Left renal cortex interstitium (tissue), 4 donors: ENCODE results near the gene R3HCC1L. TPM values are rescaled to one million over a fixed set of nuclear protein-coding genes. Genes with fewer than 3 reads are reported as not detected.
"Not testable (repeated sequence)": the region's sequence is repeated elsewhere in the genome, so short reads cannot be mapped to it uniquely, and the experiment has no call there.

Experiments used
- DNase-seq, 4 donors: peaks; one replicate each; pipeline ENCODE4 v3.0.0-alpha.2; 2013; ENCODE audit warnings: low read depth in 4 of 4, low spot score in 2 of 4, missing footprints in 1 of 4
- polyA plus RNA-seq, 4 donors: library from polyadenylated mRNA; unstranded; fragments of 120-200 nt; gene quantifications; one replicate each; pipeline ENCODE4 v1.2.1, GENCODE V29; 2013; ENCODE audit not compliant: insufficient read length in 4 of 4

Gene R3HCC1L
- polyA plus RNA-seq, 4 donors: 18.4 to 22.2 (median 20.6) TPM

DNA sequence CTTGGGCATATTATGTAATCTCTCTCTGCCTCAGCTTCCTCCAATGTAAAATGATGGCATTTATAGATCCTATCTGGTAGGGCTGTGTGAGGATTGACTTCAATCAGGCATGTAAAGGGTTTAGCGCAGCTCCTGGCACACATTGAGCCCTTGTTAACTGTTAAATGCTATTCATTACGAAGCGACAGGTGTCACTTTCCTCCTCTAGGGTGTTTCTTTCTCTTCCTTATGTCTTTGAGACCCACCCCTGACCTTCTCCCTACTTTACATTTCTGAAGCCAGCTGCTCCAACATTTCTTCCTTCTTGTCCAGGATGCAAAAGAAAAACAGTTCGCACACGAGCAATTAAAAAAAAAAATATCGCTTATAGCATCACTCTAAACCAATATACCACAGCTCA is 5.7 kb upstream of the R3HCC1L start:
- no peak for DNase-seq

DNA sequence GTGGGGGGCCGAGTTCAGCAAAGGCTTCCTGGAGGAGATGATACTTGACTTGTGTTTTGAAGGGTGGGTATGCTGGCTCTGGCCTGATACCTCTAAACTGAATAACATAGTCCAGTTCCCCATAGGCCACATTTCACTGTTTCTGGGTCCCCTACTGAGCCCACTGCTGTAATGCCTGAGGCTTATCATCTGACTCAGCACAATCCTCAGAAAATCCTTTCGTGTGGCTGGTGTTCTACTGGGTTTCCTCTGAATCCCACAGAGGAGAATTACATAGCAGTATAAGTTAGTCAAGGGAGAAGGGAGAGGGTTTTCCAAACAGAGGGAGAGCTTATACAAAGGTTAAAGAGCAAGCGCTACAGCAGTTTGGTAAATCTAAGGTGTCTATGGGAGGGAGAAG is 2.8 kb upstream of the R3HCC1L start:
- no peak for DNase-seq

DNA sequence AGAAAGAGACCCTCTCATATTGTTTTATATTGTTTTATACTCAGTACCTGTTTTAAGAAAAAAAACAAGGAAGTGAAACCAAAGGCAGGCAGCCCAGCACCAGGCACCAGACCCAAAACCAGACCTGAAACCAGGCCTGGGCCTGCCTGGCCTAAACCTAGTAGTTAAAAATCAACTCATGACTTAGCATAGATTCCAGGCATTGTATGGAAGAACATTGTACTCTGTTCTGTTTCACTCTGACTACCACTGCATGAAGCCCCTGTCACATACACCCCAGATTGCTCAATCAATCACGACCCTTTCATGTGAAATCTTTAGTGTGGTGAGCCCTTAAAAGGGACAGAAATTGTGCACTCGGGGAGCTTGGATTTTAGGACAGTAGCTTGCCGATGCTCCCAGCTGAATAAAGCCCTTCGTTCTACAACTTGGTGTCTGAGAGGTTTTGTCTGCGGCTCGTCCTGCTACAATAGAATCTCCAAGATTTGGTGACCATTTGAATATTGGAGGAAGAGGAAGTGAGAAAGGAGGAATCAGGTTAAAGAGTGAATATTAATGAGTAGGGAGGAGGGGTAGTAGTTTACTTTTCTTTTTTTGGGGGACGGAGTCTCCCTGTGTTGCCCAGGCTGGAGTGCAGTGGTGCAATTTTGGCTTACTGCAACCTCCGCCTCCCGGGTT is 1.2 kb upstream of the R3HCC1L start:
- not testable (repeated sequence) for DNase-seq

DNA sequence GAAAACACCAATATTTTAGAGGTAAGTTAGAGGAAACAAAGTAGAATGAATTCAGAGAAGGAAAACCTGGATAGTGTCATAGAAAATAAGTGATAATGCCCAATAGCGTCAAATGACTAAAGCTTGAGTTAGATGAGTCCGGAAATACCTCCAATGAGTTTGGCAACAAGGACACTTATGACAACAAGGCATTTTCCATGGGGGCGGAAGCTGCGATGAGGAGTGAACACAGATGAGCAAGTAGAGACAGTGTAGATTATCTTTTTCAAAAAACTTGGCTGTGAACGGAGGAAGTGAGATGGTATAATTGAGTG is 383 bp upstream of the R3HCC1L start:
- no peak for DNase-seq

DNA sequence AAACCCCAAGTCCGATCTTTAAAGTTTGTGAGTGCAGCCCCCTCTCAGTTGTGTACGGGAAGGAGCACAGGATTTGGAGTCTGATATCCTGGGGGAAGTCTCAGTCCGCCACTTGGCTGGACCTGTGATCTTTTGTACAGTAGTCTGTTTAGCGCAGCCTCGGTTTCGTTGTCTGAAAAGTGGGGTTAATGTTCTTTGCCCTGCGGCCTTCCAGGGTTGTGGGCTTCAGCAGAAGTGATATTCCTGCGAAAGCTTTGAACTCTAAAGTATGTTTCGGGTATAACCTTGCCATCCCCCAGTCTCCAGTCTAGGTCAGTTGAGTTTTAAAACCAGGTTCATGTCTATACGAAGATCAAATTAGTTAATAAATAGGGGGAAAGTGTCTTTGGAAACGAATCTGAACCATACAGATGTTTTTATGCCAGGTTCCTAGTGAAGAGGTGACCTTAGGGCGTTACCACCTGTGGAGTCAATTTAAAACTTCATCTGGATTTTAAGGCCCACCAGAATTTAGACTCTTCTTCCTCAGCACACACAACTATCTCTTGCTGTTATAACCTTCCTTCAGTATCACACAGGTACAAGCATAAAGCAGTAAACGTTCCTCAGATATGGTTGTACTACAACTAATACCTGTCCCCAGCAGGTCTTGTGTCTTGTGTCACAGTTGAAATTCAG is 904 bp downstream of the R3HCC1L start:
- DNase-seq: peak in 1 of 4 donors; percentile 10

DNA sequence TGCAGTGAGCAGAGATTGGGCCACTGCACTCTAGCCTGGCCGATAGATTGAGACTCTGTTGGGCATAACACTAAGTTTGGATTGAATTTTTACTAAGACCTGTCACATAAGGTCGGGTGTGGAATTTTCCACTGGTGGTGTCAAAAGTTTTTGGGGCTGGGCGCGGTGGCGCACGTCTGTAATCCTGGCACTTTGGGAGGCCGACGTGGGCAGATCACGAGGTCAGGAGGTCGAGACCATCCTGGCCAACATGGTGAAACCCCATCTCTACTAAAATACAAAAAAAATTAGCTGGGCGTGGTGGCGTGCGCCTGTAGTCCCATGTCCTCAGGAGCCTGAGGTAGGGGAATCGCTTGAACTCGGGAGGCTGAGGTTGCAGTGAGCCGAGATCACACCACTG is 2.3 kb downstream of the R3HCC1L start:
- not testable (repeated sequence) for DNase-seq

DNA sequence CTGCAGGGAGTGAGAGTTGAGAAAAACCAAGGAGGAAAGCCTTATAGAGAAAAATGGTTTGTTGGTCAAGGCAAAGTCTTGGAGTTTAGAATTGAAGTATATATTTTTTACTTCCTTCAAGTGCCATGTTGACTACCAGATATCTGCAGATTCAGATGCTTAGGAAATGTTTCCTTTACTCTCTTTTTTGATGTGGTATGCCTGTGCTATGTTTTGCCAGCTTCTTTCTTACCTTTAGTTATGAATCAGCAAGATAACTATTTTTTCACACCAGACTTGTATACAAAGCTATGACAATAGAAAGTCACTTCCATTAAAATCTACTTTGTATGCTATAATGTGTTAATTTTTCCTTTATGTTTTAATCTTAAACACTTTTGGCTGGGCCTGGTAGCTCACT is 3.6 kb downstream of the R3HCC1L start:
- no peak for DNase-seq

DNA sequence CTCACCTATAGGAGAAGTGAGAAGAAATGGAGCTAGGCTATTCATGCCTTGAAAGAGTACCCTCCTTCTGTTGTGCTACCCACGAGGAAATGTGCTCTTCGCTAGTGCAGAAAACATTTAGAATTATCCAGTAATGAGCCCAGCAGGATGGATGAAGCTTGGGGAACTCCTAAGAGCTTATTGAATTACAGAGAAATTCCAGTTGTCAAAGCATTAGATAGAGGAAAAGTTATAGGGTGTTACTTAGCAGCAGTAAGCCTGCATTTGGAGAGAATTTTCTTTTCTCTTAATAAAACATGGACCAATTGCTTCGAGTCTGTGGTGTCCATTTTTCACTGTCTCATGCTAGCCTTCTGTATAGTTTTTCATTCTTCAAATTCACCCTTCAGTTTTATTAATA is 5.0 kb downstream of the R3HCC1L start:
- DNase-seq: no peak

DNA sequence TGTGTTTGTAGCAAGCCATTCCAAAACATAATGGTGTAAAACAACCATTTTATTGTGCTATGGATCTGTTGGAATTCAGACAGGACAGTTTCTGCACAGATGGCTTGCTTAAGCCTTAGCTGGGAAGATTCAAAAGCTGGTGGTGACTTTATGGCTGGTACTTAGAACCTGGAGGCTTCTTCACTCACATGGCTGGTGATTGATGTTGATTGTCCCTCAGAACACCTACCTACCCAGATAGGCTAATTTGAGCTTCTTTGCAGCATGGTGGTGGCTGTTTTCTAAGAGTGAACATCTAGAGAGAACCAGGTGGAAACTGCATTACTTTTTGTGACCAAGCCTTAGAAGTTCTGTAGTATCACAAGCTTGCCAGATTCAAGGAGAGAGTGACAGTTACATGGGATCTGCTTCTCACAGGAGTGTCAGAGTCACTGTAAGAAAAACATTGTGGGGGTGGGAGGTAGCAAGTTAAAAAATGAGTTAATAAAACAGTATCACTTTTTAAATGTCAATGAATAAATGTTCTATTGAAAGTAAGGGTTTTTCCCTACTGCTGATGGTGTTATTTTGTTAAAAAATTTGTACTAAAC is 7.1 kb downstream of the R3HCC1L start:
- no peak for DNase-seq

DNA sequence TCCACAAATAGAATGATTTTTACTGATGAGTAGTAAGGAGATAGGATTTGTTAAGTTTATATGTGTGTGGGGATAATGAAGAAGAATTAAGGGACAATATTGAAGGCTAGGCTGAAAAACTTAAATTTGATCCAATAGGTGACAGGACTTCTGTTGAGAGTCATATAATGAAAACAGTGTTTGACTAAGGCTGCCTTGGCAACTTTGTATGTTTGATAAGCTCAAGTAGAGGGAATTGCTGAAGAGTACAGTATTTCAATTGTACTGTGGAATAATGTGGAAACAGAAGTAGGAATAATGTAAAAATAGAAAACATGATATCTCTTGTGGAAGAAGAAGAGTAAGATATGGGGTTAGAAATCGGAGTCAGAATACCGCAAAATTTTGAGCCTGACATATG is 10.5 kb downstream of the R3HCC1L start:
- DNase-seq: no peak

DNA sequence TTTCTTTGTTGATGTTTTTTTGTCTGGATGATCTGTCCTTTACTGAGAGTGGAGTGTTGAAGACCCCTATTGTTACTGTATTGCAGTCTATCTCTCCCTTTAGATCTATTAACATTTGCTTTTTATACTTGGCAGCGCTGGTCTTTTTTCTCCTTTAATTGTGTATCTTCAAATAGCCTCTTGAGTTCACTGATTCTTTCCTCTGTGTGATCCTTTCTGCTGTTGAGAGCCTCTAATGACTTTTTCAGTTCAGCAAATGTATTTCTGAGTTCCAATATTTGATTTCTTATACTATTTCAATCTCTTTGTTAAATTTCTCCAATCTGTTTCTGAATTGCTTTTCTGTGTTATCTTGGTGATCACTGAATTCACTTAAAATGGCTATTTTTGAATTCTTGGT is 15.4 kb downstream of the R3HCC1L start:
- DNase-seq: no peak

DNA sequence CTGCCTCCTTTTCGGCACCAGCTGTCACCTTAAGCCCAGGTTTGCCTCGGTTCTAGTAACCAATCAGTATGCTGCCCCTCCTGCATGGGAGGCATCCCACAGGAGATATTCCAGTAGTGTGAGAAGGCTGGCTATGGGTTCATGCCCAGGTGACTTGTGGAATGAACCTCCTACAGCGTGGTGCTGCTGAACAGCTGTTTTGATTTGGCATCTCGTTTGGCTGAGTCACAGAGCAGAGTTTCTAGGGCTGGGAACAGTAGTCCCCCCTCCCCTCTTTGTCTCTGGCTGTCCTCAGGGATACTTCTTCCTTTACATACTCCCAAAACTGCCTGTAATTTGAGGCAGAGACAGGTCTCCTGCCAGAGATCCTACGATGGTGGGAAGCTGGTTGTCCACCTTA is 16.1 kb downstream of the R3HCC1L start:
- DNase-seq: no peak

DNA sequence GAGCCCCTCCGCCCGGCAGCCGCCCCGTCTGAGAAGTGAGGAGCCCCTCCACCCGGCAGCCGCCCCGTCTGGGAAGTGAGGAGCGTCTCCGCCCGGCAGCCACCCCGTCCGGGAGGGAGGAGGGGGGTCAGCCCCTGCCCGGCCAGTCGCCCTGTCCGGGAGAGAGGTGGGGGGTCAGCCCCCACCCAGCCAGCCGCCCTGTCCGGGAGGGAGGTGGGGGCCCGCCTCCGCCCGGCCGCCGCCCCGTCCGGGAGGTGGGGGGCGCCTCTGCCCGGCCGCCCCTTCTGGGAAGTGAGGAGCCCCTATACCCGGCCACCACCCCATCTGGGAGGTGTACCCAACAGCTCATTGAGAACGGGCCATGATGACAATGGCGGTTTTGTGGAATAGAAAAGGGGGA is 18.3 kb downstream of the R3HCC1L start:
- DNase-seq: not testable (repeated sequence)

DNA sequence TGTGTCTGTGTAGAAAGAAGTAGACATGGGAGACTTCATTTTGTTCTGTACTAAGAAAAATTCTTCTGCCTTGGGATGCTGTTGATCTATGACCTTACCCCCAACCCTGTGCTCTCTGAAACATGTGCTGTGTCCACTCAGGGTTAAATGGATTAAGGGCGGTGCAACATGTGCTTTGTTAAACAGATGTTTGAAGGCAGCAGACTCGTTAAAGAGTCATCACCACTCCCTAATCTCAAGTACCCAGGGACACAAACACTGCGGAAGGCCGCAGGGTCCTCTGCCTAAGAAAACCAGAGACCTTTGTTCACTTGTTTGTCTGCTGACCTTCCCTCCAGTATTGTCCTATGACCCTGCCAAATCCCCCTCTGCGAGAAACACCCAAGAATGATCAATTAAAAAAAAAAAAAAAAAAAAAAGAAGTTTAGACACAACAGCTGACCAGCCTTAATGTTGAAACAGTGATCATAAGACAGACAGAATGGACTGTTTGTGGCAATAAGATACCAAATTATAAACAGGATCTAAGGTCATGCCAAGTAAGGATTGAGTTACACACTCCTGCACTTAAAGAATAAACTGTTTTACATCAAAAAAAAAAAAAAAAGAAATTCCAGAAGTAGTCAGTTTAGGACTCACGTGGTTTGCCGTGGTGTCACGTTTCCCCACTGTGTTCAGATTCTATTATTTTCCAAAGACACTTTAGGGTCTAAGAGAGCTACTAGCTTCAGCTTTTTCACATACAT is 18.9 kb downstream of the R3HCC1L start:
- not testable (repeated sequence) for DNase-seq

DNA sequence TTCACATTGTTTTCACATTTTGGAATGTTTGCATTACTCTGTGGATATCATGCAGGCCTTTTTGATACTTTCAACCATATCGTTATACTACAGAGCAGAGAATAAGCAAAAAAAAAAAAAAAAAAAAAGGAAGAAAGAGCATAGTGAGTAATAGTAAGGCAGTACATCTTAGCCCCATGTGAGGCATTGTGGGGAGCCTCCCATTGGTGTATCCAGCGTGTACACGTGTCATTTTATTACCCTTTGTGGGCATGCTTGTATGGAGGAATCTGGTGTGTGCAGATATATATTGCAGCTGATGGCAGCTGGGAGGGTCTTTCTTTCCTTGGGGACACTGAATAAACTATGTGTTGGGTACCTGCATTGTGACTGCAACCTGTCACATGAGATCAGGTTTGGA is 19.6 kb downstream of the R3HCC1L start:
- DNase-seq: no peak

DNA sequence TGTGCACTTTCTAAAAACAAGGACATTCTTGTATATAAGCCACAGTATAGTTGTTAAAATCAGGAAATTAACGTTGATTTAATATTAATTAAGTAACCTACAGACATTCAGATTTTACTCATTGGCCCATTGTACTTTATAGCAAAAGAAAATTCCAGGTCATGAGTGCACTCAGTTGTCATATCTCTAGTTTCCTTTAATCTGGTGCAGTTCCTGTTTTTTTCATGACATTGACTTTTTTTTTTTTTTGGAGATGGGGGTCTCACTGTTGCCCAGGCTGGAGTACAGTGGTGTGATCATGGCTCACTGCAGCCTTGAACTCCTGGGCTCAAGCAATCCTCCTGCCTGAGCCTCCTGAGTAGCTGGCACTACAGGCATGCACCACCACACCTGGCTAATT is 24.1 kb downstream of the R3HCC1L start:
- no peak for DNase-seq

DNA sequence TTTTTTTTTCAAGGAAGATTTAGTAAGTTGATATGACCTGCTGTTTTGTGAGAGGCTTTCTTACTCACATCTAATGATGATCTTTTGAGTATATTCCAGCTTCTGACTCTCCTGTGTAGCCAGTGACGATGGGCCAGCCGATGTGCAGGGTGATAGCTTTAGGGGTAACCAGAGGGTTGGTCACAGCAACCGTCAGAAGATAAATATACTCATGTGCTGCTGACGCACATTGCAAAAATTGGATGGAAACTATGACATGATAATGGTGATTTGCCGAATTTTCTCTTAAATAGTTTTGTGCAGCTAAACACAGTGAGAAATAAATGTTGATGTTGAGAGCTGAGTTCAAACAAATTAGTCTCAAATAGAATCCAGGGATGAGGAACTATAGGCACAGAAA is 29.5 kb downstream of the R3HCC1L start:
- DNase-seq: no peak

DNA sequence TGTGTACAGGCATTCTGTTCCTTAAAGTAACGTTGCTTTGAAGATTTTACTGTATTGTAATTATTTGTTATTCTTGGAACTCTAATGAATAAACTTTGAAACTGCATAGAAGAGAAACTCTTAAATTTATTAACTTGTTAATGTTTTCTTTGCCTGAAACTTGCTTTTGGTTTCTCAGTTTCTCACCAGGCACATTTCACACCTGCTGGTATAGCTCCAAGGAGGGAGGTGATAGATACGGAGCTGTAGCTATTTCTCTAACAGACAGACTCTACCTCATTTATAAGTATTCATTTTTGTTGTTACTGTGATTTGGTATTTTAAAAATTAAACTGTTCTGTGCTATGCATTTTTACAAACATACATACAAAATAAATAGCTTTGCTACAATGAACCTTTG is 32.7 kb downstream of the R3HCC1L start:
- DNase-seq: no peak

DNA sequence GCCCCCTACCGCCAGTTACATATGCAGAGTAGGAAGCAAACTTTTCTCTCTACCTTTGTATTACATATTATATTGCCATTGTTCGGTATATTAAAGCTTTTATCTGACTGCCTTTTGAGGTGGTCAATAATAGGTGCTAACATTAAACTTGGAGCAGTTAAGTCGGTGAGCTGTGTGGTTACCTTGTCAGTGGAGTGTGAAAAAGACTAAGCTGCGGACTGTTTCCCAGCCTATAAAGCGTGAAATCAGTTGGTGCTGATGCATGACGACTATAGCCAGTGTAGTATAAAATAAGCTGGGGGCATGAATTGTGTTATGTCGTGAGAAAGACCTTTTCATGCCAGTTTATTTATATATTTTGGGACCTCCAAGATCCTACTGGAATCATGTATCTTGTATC is 33.7 kb downstream of the R3HCC1L start:
- peak in 1 of 4 donors; percentile 24 for DNase-seq

DNA sequence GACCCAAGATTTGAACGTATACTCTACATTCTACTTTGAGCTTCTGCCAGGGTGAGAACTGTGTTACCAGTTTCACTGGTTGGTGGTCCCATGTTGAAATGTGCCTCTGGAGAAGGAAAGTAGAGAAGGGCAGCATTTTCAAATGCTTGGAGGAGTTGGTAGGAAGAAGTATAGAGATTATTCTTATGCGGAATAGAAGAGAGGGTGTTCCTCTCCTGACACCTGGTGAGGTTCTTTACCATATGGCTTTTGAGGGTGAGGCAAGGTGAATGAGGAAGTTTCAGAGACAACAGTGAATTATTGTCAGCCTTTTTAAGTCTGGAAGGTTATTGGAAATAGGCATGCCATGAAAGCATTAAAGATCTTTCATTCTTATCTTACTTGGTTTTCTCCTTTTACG is 34.3 kb downstream of the R3HCC1L start:
- DNase-seq: no peak

DNA sequence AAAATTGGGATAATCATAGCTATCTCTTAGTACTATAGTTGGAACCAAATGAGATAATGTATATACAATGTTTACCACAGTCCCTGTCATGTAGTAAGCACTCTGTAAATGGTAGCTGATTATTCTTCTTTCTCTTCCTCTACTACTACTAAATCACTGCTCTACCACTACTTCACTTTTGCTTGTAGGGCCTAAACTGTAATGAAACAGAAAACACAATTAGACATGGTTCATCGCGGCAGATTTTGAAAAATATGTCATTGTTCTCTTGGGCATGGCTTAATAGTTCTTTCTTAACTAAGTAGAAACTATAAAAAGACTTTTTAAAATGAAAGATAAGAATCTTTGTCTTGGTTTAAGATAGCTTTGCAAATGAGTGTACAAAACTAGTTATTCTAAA is 34.9 kb downstream of the R3HCC1L start:
- DNase-seq: no peak
